ENCODE data around the gene NOP53.
"Not testable (repeated sequence)": the region's sequence is repeated elsewhere in the genome, so short reads cannot be mapped to it uniquely, and the experiment has no call there.

Gene NOP53

GRCh38 chr19:47798904-47799266 is 53.5 kb downstream of the NOP53 start:
- H3K9ac ChIP-seq (ENCODE audit: low read length): no peak overlapping the region
- no peak overlapping the region for H3K27ac ChIP-seq (ENCODE audit: low read length, poor library complexity, severe bottlenecking)
- no peak overlapping the region for H2BK120ac ChIP-seq (ENCODE audit: low read depth, low read length)
- no peak overlapping the region for H2BK5ac ChIP-seq (ENCODE audit: low read depth, low read length, poor library complexity, severe bottlenecking)
- peaks cover 4% of the 10 kb centered on the region for H3K9me3 ChIP-seq (ENCODE audit: control insufficient read depth, low read length)
- 91% methylated on average over 3 of the region's 4 CpGs for WGBS
- no peak overlapping the region for H2AFZ ChIP-seq (ENCODE audit: low read depth, low read length)
- H3K27me3 ChIP-seq (ENCODE audit: control insufficient read depth in 1 of 2, insufficient read depth in 1 of 2, low read length in 2 of 2): peaks cover 14 to 15% of the 10 kb centered on the region in 2 experiments
- no peaks in the 10 kb centered on the region for H3K4me1 ChIP-seq (ENCODE audit: control insufficient read depth, insufficient read depth, low read depth, low read length)
- no peak overlapping the region for H3K4ac ChIP-seq (ENCODE audit: low read depth in 1 of 2, low read length in 2 of 2)
- no peaks in the 10 kb centered on the region for H3K79me1 ChIP-seq (replicated peaks; ENCODE audit: low read length, poor library complexity, severe bottlenecking)
- no peak overlapping the region for H3K4me3 ChIP-seq (ENCODE audit: insufficient read depth in 1 of 2, low read depth in 1 of 2, low read length in 2 of 2)
- H3K36me3 ChIP-seq (ENCODE audit: control insufficient read depth in 1 of 2, insufficient read depth in 2 of 2, low read depth in 1 of 2, low read length in 2 of 2): no peaks in the 10 kb centered on the region
- no peak overlapping the region for H3K14ac ChIP-seq (ENCODE audit: low read length in 2 of 2)
- H2BK15ac ChIP-seq (ENCODE audit: low read depth, poor library complexity, severe bottlenecking): no peak overlapping the region
- no peak overlapping the region for H3K18ac ChIP-seq (ENCODE audit: low read depth in 1 of 2, low read length in 2 of 2)
- no peak overlapping the region for H4K8ac ChIP-seq (ENCODE audit: low read length)
- H3K4me2 ChIP-seq (ENCODE audit: low read length, poor library complexity, severe bottlenecking): no peak overlapping the region
- no peak overlapping the region for H4K91ac ChIP-seq (ENCODE audit: low read length)
- no peak overlapping the region for H2AK5ac ChIP-seq (ENCODE audit: low read length, severe bottlenecking)
- H3K23ac ChIP-seq (ENCODE audit: low read length in 2 of 2): no peak overlapping the region
- no peak overlapping the region for H2BK12ac ChIP-seq (ENCODE audit: low read length in 2 of 2)
- DNase-seq: no peak

DNA sequence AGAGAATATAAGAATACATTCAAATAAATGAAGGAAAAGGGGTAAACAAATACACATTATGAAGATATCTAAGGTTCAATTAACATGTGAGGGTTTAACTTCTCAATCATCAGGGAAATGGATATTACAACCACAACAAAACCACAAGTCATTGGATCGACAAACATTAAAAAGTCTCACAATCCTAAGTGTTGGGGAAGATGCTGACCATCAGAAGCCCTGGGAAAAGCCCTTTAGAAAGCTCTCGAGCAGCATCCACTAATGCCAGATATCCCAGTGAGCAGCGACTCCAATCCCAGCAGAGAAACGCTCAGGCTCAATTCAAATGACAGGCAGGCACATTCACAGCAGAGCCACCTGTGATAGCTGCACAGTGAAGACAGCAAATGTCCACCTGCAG is 55.9 kb downstream of the NOP53 start:
- Histone ChIP-seq H3K9ac (ENCODE audit: low read length) (no peak overlapping the region), H3K23ac (ENCODE audit: low read length in 2 of 2) (no peak overlapping the region), H2AFZ (ENCODE audit: low read depth, low read length) (no peak overlapping the region), H2BK15ac (ENCODE audit: low read depth, poor library complexity, severe bottlenecking) (no peak overlapping the region), H3K27me3 (ENCODE audit: control insufficient read depth in 1 of 2, insufficient read depth in 1 of 2, low read length in 2 of 2) (peaks cover 15 to 25% of the 10 kb centered on the region in 2 experiments), H3K79me1 (replicated peaks; ENCODE audit: low read length, poor library complexity, severe bottlenecking) (no peaks in the 10 kb centered on the region), H3K14ac (ENCODE audit: low read length in 2 of 2) (no peak overlapping the region), H3K4me2 (ENCODE audit: low read length, poor library complexity, severe bottlenecking) (no peak overlapping the region), H3K4me3 (ENCODE audit: insufficient read depth in 1 of 2, low read depth in 1 of 2, low read length in 2 of 2) (no peak overlapping the region), H2BK12ac (ENCODE audit: low read length in 2 of 2) (no peak overlapping the region), H4K8ac (ENCODE audit: low read length) (no peak overlapping the region), H3K9me3 (ENCODE audit: control insufficient read depth, low read length) (peaks cover 4% of the 10 kb centered on the region), H3K36me3 (ENCODE audit: control insufficient read depth in 1 of 2, insufficient read depth in 2 of 2, low read depth in 1 of 2, low read length in 2 of 2) (no peaks in the 10 kb centered on the region), H2BK120ac (ENCODE audit: low read depth, low read length) (no peak overlapping the region), H3K27ac (ENCODE audit: low read length, poor library complexity, severe bottlenecking) (no peak overlapping the region), H2AK5ac (ENCODE audit: low read length, severe bottlenecking) (no peak overlapping the region), H3K18ac (ENCODE audit: low read depth in 1 of 2, low read length in 2 of 2) (no peak overlapping the region), H3K4me1 (ENCODE audit: control insufficient read depth, insufficient read depth, low read depth, low read length) (no peaks in the 10 kb centered on the region), H4K91ac (ENCODE audit: low read length) (no peak overlapping the region), H3K4ac (ENCODE audit: low read depth in 1 of 2, low read length in 2 of 2) (no peak overlapping the region), H2BK5ac (ENCODE audit: low read depth, low read length, poor library complexity, severe bottlenecking) (no peak overlapping the region)
- DNase-seq: no peak
- 88% methylated on average over 4 of the region's 4 CpGs for WGBS

DNA sequence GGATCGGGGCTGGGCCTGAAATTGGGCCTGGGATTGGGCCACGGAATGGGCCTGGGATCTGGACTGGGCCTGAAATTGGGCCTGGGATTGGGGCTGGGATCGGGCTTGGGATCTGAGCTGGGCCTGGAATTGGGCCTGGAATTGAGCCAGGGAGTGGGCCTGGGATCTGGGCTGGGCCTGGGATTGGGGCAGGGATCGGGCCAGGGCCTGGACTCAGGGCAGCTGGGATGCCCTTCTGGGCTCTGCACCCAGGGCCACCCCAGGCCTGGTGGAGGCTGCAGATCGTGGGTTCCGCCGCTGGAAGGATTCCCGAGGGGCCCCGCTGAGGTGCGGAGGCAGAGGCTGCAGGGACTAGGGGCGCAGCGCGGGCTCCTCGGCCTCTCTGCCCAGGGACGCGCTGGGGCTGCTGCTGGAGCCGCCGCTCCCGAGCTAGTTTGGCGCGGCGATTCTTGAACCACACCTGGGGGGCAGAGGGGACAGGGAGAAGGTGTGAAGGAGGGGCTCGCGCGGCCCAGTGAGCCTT is 57.2 kb downstream of the NOP53 start:
- Histone ChIP-seq H3K23ac (ENCODE audit: low read length in 2 of 2) (no peak overlapping the region), H2BK120ac (ENCODE audit: low read depth, low read length) (no peak overlapping the region), H2AFZ (ENCODE audit: low read depth, low read length) (no peak overlapping the region), H3K36me3 (ENCODE audit: control insufficient read depth in 1 of 2, insufficient read depth in 2 of 2, low read depth in 1 of 2, low read length in 2 of 2) (no peaks in the 10 kb centered on the region), H2BK5ac (ENCODE audit: low read depth, low read length, poor library complexity, severe bottlenecking) (no peak overlapping the region), H3K14ac (ENCODE audit: low read length in 2 of 2) (no peak overlapping the region), H2AK5ac (ENCODE audit: low read length, severe bottlenecking) (no peak overlapping the region), H3K4me3 (ENCODE audit: insufficient read depth in 1 of 2, low read depth in 1 of 2, low read length in 2 of 2) (no peak overlapping the region), H2BK12ac (ENCODE audit: low read length in 2 of 2) (no peak overlapping the region), H3K18ac (ENCODE audit: low read depth in 1 of 2, low read length in 2 of 2) (no peak overlapping the region), H3K27me3 (ENCODE audit: control insufficient read depth in 1 of 2, insufficient read depth in 1 of 2, low read length in 2 of 2) (peaks cover 15 to 29% of the 10 kb centered on the region in 2 experiments), H3K9ac (ENCODE audit: low read length) (no peak overlapping the region), H3K79me1 (replicated peaks; ENCODE audit: low read length, poor library complexity, severe bottlenecking) (no peaks in the 10 kb centered on the region), H3K9me3 (ENCODE audit: control insufficient read depth, low read length) (peaks cover 4% of the 10 kb centered on the region), H2BK15ac (ENCODE audit: low read depth, poor library complexity, severe bottlenecking) (no peak overlapping the region), H3K4me2 (ENCODE audit: low read length, poor library complexity, severe bottlenecking) (no peak overlapping the region), H3K4ac (ENCODE audit: low read depth in 1 of 2, low read length in 2 of 2) (no peak overlapping the region), H4K91ac (ENCODE audit: low read length) (no peak overlapping the region), H4K8ac (ENCODE audit: low read length) (no peak overlapping the region), H3K27ac (ENCODE audit: low read length, poor library complexity, severe bottlenecking) (no peak overlapping the region), H3K4me1 (ENCODE audit: control insufficient read depth, insufficient read depth, low read depth, low read length) (no peaks in the 10 kb centered on the region)
- 93% methylated on average over 10 of the region's 25 CpGs for WGBS
- DNase-seq: no peak

DNA sequence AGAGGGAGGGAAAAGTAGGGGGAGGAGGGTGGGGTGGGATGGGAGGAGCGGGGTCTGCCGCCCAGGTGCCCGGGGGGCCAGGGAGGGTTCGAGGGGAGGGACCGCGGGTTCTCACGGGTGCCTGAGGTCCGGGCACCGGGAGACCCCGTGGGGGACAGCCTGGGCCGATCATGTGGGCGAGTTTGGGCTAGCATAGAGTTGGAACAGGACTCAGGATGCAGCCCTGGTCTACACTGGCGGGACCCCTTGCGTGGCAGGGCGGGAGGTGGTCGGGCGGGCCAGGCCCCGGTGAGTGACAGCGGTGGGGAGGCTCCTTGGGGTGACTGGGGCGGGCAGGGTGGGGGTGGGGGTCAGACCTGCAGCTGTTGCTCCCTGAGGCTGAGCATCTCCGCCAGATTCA is 57.8 kb downstream of the NOP53 start:
- not testable (repeated sequence) for H3K4me2 ChIP-seq (ENCODE audit: low read length, poor library complexity, severe bottlenecking); H2BK5ac ChIP-seq (ENCODE audit: low read depth, low read length, poor library complexity, severe bottlenecking); H2AK5ac ChIP-seq (ENCODE audit: low read length, severe bottlenecking); H2AFZ ChIP-seq (ENCODE audit: low read depth, low read length); H3K9me3 ChIP-seq (ENCODE audit: control insufficient read depth, low read length); H4K8ac ChIP-seq (ENCODE audit: low read length); H3K9ac ChIP-seq (ENCODE audit: low read length); H3K36me3 ChIP-seq (ENCODE audit: control insufficient read depth in 1 of 2, insufficient read depth in 2 of 2, low read depth in 1 of 2, low read length in 2 of 2); H3K4ac ChIP-seq (ENCODE audit: low read depth in 1 of 2, low read length in 2 of 2); H3K27ac ChIP-seq (ENCODE audit: low read length, poor library complexity, severe bottlenecking); H3K4me3 ChIP-seq (ENCODE audit: insufficient read depth in 1 of 2, low read depth in 1 of 2, low read length in 2 of 2); H3K23ac ChIP-seq (ENCODE audit: low read length in 2 of 2); H3K14ac ChIP-seq (ENCODE audit: low read length in 2 of 2); H2BK12ac ChIP-seq (ENCODE audit: low read length in 2 of 2); H2BK15ac ChIP-seq (ENCODE audit: low read depth, poor library complexity, severe bottlenecking); H4K91ac ChIP-seq (ENCODE audit: low read length); H3K18ac ChIP-seq (ENCODE audit: low read depth in 1 of 2, low read length in 2 of 2); H3K4me1 ChIP-seq (ENCODE audit: control insufficient read depth, insufficient read depth, low read depth, low read length); H3K79me1 ChIP-seq (replicated peaks; ENCODE audit: low read length, poor library complexity, severe bottlenecking); H2BK120ac ChIP-seq (ENCODE audit: low read depth, low read length); DNase-seq
- peaks cover 12 to 24% of the 10 kb centered on the region in 2 experiments for H3K27me3 ChIP-seq (ENCODE audit: control insufficient read depth in 1 of 2, insufficient read depth in 1 of 2, low read length in 2 of 2)
- WGBS: 96% methylated on average over 7 of the region's 21 CpGs
